Neutrophil (primary cell): Measurements from ENCODE around the gene MEAF6.

ENCODE experiments used
- H3K27ac ChIP-seq: fragments of 200-600 bp; sonication (generic); 2 replicates; pipeline ENCODE4 v1.5.1; 2016; ENCODE audit warnings: mild to moderate bottlenecking, moderate library complexity
- H3K27me3 ChIP-seq: fragments of 200-600 bp; sonication (generic); 2 replicates; pipeline ENCODE4 v1.6.0; 2016; ENCODE audit warnings: mild to moderate bottlenecking
- H3K36me3 ChIP-seq: fragments of 200-600 bp; sonication (generic); 2 replicates; pipeline ENCODE4 v1.5.1; 2017
- H3K4me1 ChIP-seq, 2 experiments: fragments of 200-600 bp in 1 of 2; sonication (generic) in 1 of 2; 1 replicate in 1 of 2; 2 replicates in 1 of 2; pipeline versions ENCODE4 v1.5.1 to v1.6.1; 2013 to 2016; ENCODE audit warnings: low read depth in 1 of 2, low read length in 1 of 2, mild to moderate bottlenecking in 1 of 2, moderate library complexity in 1 of 2; ENCODE audit not compliant: control insufficient read depth in 1 of 2, insufficient read depth in 1 of 2
- H3K4me3 ChIP-seq, 2 experiments: fragments of 200-600 bp in 1 of 2; sonication (generic) in 1 of 2; 1 replicate in 1 of 2; 2 replicates in 1 of 2; pipeline ENCODE4 v1.5.1; 2013 to 2016; ENCODE audit warnings: low read depth in 1 of 2, low read length in 1 of 2, mild to moderate bottlenecking in 1 of 2, moderate library complexity in 1 of 2
- H3K9me3 ChIP-seq: fragments of 200-600 bp; sonication (generic); 2 replicates; pipeline ENCODE4 v1.5.1; 2016
- TF ChIP-seq, protein P1 (sequence below): fragments of 200-600 bp; sonication (generic); IDR thresholded peaks from 2 replicates; pipeline ENCODE4 v1.5.1; 2016; ENCODE audit warnings: antibody characterized with exemption

The MEAF6 gene

DNA sequence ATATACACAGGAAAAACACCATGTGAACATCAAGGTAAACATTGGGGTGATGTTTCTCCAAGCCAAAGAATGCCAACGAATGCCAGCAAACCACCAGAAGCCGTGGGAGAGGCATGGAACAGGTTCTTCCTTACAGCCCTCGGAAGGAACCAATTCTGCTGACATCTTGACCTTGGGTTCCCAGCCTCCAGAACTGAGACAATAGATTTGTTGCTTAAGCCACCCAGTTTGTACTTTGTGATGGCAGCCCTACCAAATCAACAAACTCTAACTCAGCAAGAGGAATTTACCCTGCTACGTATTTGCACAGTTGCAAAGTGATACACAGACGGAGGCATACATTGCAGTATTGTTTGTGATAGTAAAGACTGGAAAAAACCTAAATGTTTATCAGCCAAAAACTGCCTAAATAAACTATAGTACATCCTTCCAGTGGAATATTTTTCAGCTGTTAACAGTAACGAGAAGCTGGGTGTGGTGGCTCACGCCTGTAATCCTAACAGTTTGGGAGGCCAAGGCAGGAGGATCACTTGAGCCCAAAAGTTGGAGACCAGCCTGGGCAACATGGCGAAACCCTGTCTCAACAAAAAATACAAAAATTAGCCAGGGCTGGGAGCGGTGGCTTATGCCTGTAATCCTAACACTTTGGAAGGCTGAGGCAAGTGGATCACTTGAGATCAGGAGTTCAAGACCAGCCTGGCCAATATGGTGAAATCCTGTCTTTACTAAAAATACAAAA, 52.7 kb downstream of the MEAF6 start:
- Histone ChIP-seq H3K27me3 (no peaks in the 10 kb centered on the region), H3K4me1 (no peaks in the 10 kb centered on the region), H3K36me3 (no peaks in the 10 kb centered on the region), H3K4me3 (no peak overlapping the region), H3K9me3 (no peaks in the 10 kb centered on the region), H3K27ac (no peak overlapping the region)
- TF ChIP-seq, protein P1, sequence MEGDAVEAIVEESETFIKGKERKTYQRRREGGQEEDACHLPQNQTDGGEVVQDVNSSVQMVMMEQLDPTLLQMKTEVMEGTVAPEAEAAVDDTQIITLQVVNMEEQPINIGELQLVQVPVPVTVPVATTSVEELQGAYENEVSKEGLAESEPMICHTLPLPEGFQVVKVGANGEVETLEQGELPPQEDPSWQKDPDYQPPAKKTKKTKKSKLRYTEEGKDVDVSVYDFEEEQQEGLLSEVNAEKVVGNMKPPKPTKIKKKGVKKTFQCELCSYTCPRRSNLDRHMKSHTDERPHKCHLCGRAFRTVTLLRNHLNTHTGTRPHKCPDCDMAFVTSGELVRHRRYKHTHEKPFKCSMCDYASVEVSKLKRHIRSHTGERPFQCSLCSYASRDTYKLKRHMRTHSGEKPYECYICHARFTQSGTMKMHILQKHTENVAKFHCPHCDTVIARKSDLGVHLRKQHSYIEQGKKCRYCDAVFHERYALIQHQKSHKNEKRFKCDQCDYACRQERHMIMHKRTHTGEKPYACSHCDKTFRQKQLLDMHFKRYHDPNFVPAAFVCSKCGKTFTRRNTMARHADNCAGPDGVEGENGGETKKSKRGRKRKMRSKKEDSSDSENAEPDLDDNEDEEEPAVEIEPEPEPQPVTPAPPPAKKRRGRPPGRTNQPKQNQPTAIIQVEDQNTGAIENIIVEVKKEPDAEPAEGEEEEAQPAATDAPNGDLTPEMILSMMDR, result no peak

DNA sequence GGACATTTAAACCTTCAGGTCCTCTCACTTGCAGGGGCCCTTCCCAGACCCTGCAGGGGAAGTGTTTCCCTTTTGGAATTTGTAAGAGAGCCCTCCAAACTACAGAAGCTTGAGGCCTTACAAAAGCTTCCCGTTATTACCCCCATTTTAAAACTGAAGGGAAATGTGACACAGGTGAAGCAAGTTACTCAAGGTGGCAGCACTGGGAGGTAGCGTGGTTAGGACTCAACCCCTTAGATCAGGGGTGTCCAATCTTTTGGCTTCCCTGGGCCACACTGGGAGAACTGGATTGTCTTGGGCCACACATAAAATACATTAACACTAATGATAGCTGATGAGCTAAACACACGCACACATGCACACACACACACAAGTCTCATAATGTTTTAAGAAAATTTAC, 56.0 kb downstream of the MEAF6 start:
- no peak overlapping the region for H3K4me3 ChIP-seq

DNA sequence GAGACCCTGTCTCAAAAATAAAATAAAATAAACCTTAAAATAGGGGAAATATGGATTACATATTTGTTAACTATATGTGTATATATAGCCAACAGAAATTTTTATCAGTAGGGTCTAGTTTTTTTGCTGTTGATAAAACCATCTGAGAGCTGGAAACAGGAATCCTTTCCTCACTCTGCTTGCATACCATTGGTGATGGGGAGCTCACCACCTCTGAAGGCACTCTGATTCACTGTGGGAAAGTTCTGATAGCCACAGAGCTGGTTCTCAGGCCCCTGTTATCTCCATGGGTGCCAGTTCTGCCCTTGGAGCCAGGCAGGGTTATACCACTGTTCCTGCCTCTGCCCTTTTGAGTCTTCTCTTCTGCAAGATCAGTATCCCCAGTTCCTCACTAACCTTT, 58.0 kb downstream of the MEAF6 start:
- Histone ChIP-seq H3K27ac (no peak overlapping the region), H3K4me3 (no peak overlapping the region), H3K27me3 (no peaks in the 10 kb centered on the region), H3K9me3 (no peaks in the 10 kb centered on the region), H3K36me3 (no peaks in the 10 kb centered on the region), H3K4me1 (peaks cover 7 to 10% of the 10 kb centered on the region in 2 experiments)
- TF ChIP-seq, protein P1, result no peak

More for the DNA sequence above, 56.0 kb downstream of the MEAF6 start:
- Histone ChIP-seq H3K27ac (no peak overlapping the region), H3K36me3 (no peaks in the 10 kb centered on the region), H3K4me1 (peaks cover 7 to 10% of the 10 kb centered on the region in 2 experiments), H3K9me3 (no peaks in the 10 kb centered on the region), H3K27me3 (no peaks in the 10 kb centered on the region)
- TF ChIP-seq, protein P1, result no peak

DNA sequence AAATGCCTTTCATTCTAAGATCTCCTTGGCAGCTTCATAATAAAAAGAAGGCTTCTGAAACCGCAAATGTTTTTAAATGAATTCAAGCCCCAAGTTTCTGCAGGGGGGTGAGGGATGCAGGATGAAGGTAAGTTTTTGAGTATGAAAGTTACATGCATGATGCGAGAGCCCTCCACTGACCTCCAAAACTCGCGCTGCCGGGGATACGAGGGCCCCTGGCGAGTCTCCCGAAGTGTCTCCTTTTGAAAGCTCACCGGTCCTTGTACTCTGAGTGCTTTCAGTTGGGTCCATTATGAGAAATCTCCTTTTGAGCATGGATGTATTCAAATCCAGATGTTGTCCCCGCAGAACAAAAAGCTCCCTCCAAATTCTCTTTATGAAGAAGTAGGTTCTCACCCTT, 59.0 kb downstream of the MEAF6 start:
- H3K9me3 ChIP-seq, result no peaks in the 10 kb centered on the region
- H3K27me3 ChIP-seq, result no peaks in the 10 kb centered on the region
- H3K4me1 ChIP-seq, result peaks cover 8 to 14% of the 10 kb centered on the region in 2 experiments
- no peaks in the 10 kb centered on the region for H3K36me3 ChIP-seq
- TF ChIP-seq, protein P1, result no peak
- H3K4me3 ChIP-seq, result peak overlapping the region; percentile 65 to 69
- peak overlapping the region; percentile 68 for H3K27ac ChIP-seq

DNA sequence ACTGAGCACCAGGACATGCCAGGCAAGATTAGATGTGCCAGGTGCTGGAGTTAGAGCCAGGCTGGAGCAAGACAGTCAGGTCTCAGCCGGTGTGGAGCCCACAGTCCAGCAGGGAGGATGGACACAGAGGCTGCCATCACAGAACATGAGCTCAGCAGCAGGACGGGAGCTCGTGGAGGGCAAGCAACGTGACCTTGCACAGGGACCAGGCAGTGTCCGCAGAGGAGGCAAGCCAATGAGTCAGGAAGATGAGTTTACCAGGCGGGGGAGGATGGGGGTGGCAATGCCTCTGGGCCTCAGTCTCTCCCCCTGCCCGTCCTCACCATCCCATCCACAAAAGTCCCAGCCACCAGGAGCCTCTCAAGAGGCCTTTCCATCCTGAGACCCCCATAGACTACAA, 60.9 kb downstream of the MEAF6 start:
- Histone ChIP-seq H3K9me3 (no peaks in the 10 kb centered on the region), H3K36me3 (no peaks in the 10 kb centered on the region), H3K27ac (no peak overlapping the region), H3K4me3 (no peak overlapping the region), H3K27me3 (no peaks in the 10 kb centered on the region), H3K4me1 (peaks cover 19 to 25% of the 10 kb centered on the region in 2 experiments)
- TF ChIP-seq, protein P1, result no peak
